ENCODE data around the gene MYF6. TPM values are rescaled to one million over a fixed set of nuclear protein-coding genes. Genes with fewer than 3 reads are reported as not detected.
"Not testable (repeated sequence)": the region's sequence is repeated elsewhere in the genome, so short reads cannot be mapped to it uniquely, and the experiment has no call there.

The MYF6 gene
- polyA plus RNA-seq (ENCODE audit: insufficient read length) = 119 TPM

GRCh38 chr12:80707126-80707829 lies at the start of gene MYF6:
MYF6 (plus strand) TSS chr12:80707634; CDS start chr12:80707720, 86 bp downstream.
- DNase-seq = no peak

- DNase-seq = no peak
These were observed 47.8 kb upstream of the MYF6 start for GRCh38 chr12:80659512-80660063.

- no peak for DNase-seq
These were observed 44.8 kb upstream of the MYF6 start for GRCh38 chr12:80662586-80662985.

- DNase-seq = no peak
These were observed 37.2 kb upstream of the MYF6 start for GRCh38 chr12:80670214-80670613.

GRCh38 chr12:80676042-80676636 lies 31.3 kb upstream of the MYF6 start:
- DNase-seq = not testable (repeated sequence)

GRCh38 chr12:80676856-80677255 lies 30.6 kb upstream of the MYF6 start:
- DNase-seq = no peak

- DNase-seq = no peak
These were observed 29.4 kb upstream of the MYF6 start for GRCh38 chr12:80677994-80678393.

- no peak for DNase-seq
These were observed 27.9 kb upstream of the MYF6 start for GRCh38 chr12:80679346-80680131.

- no peak for DNase-seq
These were observed 26.1 kb upstream of the MYF6 start for GRCh38 chr12:80681287-80681686.

GRCh38 chr12:80681786-80682185 lies 25.6 kb upstream of the MYF6 start:
- DNase-seq = no peak

GRCh38 chr12:80684077-80684495 lies 23.3 kb upstream of the MYF6 start:
- DNase-seq = no peak

- DNase-seq = no peak
These were observed 17.3 kb upstream of the MYF6 start for GRCh38 chr12:80690090-80690489.

- no peak for DNase-seq
These were observed 16.9 kb upstream of the MYF6 start for GRCh38 chr12:80690513-80690912.

- DNase-seq = no peak
These were observed 15.3 kb upstream of the MYF6 start for GRCh38 chr12:80692114-80692513.

- DNase-seq = no peak
These were observed 10.1 kb upstream of the MYF6 start for GRCh38 chr12:80697270-80697887.

- no peak for DNase-seq
These were observed 9.2 kb upstream of the MYF6 start for GRCh38 chr12:80698256-80698655.

- DNase-seq = no peak
These were observed 8.4 kb upstream of the MYF6 start for GRCh38 chr12:80698847-80699542.

GRCh38 chr12:80700327-80700726 lies 7.1 kb upstream of the MYF6 start:
- no peak for DNase-seq

GRCh38 chr12:80701388-80701787 lies 6.0 kb upstream of the MYF6 start:
- DNase-seq = no peak

GRCh38 chr12:80702889-80703805 lies 4.3 kb upstream of the MYF6 start:
- DNase-seq = no peak

- no peak for DNase-seq
These were observed 3.0 kb upstream of the MYF6 start for GRCh38 chr12:80704420-80704819.

Measured in hindlimb muscle (tissue), 1 donor.